ENCODE measurements around the gene HSPA14. TPM values are rescaled to one million over a fixed set of nuclear protein-coding genes. Genes with fewer than 3 reads are reported as not detected.

Gene HSPA14
- polyA plus RNA-seq, 1 donor from 2014 or later: 48.1 TPM

DNA sequence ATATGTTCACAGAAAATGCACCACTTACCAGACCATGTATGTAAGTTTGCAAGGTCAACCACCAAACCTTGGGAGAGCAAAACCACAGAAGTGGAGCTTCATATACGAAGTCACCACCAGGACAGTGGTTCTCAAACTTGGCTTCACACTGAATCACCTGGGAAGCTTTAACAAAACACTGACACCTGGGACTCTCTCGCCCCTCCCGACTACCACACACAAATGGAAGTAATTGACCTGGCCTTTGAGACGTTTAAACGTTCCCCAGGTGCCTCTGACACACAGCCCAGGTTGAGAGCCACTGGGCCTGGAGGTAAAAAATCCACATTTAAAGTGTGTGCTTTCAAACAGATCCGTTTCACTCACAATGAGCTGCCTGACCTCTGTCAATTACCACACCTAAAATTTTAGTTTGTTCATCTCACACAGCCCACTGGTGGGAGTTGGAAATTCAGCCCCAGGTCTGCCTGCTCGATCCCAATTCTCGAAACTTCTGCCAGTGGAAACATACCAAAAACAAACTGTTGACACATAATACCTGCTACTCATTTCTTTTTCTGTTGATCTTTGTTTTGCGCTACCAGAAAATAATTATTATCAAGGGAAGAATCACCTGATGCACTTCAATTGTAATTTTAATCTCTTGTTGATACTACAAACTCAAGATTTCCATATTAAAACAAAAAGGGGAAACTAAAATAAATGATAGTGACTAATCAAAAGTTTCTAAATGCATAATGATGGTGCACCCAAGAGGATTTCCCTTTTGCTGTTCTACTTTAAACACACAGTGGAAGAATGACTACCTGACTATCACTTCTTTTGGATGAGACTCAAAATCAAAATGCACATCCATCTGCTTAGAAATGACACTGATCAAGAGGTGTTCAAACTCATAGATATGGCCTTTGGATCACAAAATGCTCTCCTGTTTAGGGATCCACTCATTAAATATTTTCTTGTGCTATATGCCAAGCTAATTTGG, 26.8 kb upstream of the HSPA14 start:
- H3K27me3 ChIP-seq (ENCODE audit: insufficient read depth, low read depth, low read length): no peaks in the 10 kb centered on the region
- no peak overlapping the region for H3K27ac ChIP-seq (ENCODE audit: low read length)
- H3K4me3 ChIP-seq (ENCODE audit: low read length): no peak overlapping the region
- no peaks in the 10 kb centered on the region for H4K20me1 ChIP-seq (ENCODE audit: insufficient read depth)
- H3K4me2 ChIP-seq (ENCODE audit: low read length): no peak overlapping the region
- no peaks in the 10 kb centered on the region for H3K9me2 ChIP-seq (ENCODE audit: insufficient read depth, low read length)
- no peak overlapping the region for H3K9ac ChIP-seq (ENCODE audit: low read length)
- no peaks in the 10 kb centered on the region for H3F3A ChIP-seq (ENCODE audit: insufficient read depth, low read length, poor library complexity, severe bottlenecking)
- H3K36me3 ChIP-seq (ENCODE audit: insufficient read depth, low read length): no peaks in the 10 kb centered on the region
- H3K79me2 ChIP-seq (replicated peaks; ENCODE audit: insufficient read depth, low read length): no peaks in the 10 kb centered on the region
- TF ChIP-seq TAF1 (IDR thresholded peaks at IDR 0.05; ENCODE audit: low read depth) (no peak), EP300 (conservative IDR thresholded peaks at IDR 0.05; ENCODE audit: poor library complexity, severe bottlenecking) (no peak), EZH2 (IDR thresholded peaks at IDR 0.05; ENCODE audit: borderline replicate concordance, insufficient read depth, low read length, poor library complexity, severe bottlenecking) (no peak), POLR2AphosphoS5 (IDR thresholded peaks at IDR 0.05) (no peak), RAD21 (conservative IDR thresholded peaks at IDR 0.05) (no peak), MXI1 (conservative IDR thresholded peaks at IDR 0.05; ENCODE audit: poor library complexity, severe bottlenecking) (no peak), SMC3 (conservative IDR thresholded peaks at IDR 0.05; ENCODE audit: poor library complexity) (no peak)
- TF ChIP-seq, protein P1, sequence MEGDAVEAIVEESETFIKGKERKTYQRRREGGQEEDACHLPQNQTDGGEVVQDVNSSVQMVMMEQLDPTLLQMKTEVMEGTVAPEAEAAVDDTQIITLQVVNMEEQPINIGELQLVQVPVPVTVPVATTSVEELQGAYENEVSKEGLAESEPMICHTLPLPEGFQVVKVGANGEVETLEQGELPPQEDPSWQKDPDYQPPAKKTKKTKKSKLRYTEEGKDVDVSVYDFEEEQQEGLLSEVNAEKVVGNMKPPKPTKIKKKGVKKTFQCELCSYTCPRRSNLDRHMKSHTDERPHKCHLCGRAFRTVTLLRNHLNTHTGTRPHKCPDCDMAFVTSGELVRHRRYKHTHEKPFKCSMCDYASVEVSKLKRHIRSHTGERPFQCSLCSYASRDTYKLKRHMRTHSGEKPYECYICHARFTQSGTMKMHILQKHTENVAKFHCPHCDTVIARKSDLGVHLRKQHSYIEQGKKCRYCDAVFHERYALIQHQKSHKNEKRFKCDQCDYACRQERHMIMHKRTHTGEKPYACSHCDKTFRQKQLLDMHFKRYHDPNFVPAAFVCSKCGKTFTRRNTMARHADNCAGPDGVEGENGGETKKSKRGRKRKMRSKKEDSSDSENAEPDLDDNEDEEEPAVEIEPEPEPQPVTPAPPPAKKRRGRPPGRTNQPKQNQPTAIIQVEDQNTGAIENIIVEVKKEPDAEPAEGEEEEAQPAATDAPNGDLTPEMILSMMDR (IDR thresholded peaks at IDR 0.05; ENCODE audit: poor library complexity, severe bottlenecking): no peak
- TF ChIP-seq, protein P2, sequence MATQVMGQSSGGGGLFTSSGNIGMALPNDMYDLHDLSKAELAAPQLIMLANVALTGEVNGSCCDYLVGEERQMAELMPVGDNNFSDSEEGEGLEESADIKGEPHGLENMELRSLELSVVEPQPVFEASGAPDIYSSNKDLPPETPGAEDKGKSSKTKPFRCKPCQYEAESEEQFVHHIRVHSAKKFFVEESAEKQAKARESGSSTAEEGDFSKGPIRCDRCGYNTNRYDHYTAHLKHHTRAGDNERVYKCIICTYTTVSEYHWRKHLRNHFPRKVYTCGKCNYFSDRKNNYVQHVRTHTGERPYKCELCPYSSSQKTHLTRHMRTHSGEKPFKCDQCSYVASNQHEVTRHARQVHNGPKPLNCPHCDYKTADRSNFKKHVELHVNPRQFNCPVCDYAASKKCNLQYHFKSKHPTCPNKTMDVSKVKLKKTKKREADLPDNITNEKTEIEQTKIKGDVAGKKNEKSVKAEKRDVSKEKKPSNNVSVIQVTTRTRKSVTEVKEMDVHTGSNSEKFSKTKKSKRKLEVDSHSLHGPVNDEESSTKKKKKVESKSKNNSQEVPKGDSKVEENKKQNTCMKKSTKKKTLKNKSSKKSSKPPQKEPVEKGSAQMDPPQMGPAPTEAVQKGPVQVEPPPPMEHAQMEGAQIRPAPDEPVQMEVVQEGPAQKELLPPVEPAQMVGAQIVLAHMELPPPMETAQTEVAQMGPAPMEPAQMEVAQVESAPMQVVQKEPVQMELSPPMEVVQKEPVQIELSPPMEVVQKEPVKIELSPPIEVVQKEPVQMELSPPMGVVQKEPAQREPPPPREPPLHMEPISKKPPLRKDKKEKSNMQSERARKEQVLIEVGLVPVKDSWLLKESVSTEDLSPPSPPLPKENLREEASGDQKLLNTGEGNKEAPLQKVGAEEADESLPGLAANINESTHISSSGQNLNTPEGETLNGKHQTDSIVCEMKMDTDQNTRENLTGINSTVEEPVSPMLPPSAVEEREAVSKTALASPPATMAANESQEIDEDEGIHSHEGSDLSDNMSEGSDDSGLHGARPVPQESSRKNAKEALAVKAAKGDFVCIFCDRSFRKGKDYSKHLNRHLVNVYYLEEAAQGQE (IDR thresholded peaks at IDR 0.05; ENCODE audit: borderline replicate concordance): no peak
- no peak overlapping the region for H2AFZ ChIP-seq (ENCODE audit: low read depth, low read length)
- no peaks in the 10 kb centered on the region for H3K9me3 ChIP-seq (ENCODE audit: low read length)

DNA sequence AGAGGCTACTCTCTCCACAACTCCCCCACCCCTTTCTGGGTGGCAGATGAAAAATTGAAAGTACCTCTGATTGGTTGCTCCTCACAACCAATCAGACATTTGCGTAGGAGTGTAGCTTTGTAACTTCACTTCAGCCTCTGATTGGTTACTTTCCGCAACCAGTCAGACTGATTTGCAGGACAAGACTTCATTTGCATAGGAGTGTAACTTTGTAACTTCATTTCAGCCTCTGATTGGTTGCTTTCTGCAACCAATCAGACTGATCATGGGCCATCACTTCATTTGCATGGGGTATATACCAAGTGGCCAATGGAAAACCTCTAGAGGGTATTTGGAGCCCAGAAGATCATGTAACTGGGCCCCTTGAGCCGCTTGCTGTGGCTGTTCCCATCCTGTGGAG, 25.8 kb upstream of the HSPA14 start:
- TF ChIP-seq, protein P1 (IDR thresholded peaks at IDR 0.05; ENCODE audit: poor library complexity, severe bottlenecking): no peak
- no peak for TF ChIP-seq MXI1 (conservative IDR thresholded peaks at IDR 0.05; ENCODE audit: poor library complexity, severe bottlenecking)
- TF ChIP-seq EP300 (conservative IDR thresholded peaks at IDR 0.05; ENCODE audit: poor library complexity, severe bottlenecking): no peak
- TF ChIP-seq TAF1 (IDR thresholded peaks at IDR 0.05; ENCODE audit: low read depth): no peak
- no peak for TF ChIP-seq EZH2 (IDR thresholded peaks at IDR 0.05; ENCODE audit: borderline replicate concordance, insufficient read depth, low read length, poor library complexity, severe bottlenecking)
- TF ChIP-seq POLR2AphosphoS5 (IDR thresholded peaks at IDR 0.05): no peak
- no peak for TF ChIP-seq RAD21 (conservative IDR thresholded peaks at IDR 0.05)
- TF ChIP-seq SMC3 (conservative IDR thresholded peaks at IDR 0.05; ENCODE audit: poor library complexity): no peak
- TF ChIP-seq, protein P2 (IDR thresholded peaks at IDR 0.05; ENCODE audit: borderline replicate concordance): no peak
- Histone ChIP-seq H4K20me1 (ENCODE audit: insufficient read depth) (no peaks in the 10 kb centered on the region), H3K4me3 (ENCODE audit: low read length) (no peak overlapping the region), H3F3A (ENCODE audit: insufficient read depth, low read length, poor library complexity, severe bottlenecking) (no peaks in the 10 kb centered on the region), H3K4me2 (ENCODE audit: low read length) (no peak overlapping the region), H2AFZ (ENCODE audit: low read depth, low read length) (no peak overlapping the region), H3K9me3 (ENCODE audit: low read length) (no peaks in the 10 kb centered on the region), H3K79me2 (replicated peaks; ENCODE audit: insufficient read depth, low read length) (no peaks in the 10 kb centered on the region), H3K27me3 (ENCODE audit: insufficient read depth, low read depth, low read length) (no peaks in the 10 kb centered on the region), H3K9ac (ENCODE audit: low read length) (no peak overlapping the region), H3K9me2 (ENCODE audit: insufficient read depth, low read length) (no peaks in the 10 kb centered on the region), H3K27ac (ENCODE audit: low read length) (no peak overlapping the region), H3K36me3 (ENCODE audit: insufficient read depth, low read length) (no peaks in the 10 kb centered on the region)

Measured in neural cell (in vitro differentiated cells).